ENCODE data around the gene SLF1. TPM values are rescaled to one million over a fixed set of nuclear protein-coding genes. Genes with fewer than 3 reads are reported as not detected.

Gene SLF1
- total and polyA plus RNA-seq, 3 donors from 2014 or later: 12.0 to 49.4 (median 34.9) TPM

GRCh38 chr5:94672746-94673145 lies 54.3 kb downstream of the SLF1 start:
- H3K9me3 ChIP-seq: no peaks in the 10 kb centered on the region
- no peak for TF ChIP-seq POLR2A (IDR thresholded peaks at IDR 0.05)
- TF ChIP-seq CTCF (IDR thresholded peaks at IDR 0.05): no peak
- DNase-seq: no peak
- no peaks in the 10 kb centered on the region for H3K36me3 ChIP-seq (ENCODE audit: low read depth, missing control alignments)
- H3K4me3 ChIP-seq: no peak overlapping the region
- H3K27ac ChIP-seq: no peak overlapping the region
- intact Hi-C loops (cut with DNase I; ENCODE audit: low total_unique reads): no loop called here
- no peaks in the 10 kb centered on the region for H3K4me1 ChIP-seq
- WGBS, 2 donors: 38 to 59% methylated on average over 1 of the region's 1 CpG
- H3K27me3 ChIP-seq: no peaks in the 10 kb centered on the region

GRCh38 chr5:94674490-94675382 lies 56.3 kb downstream of the SLF1 start:
- no peak for DNase-seq
- 89 to 97% methylated on average over 1 of the region's 1 CpG for WGBS, 2 donors
- no peak for TF ChIP-seq POLR2A (IDR thresholded peaks at IDR 0.05)
- no peak for TF ChIP-seq CTCF (IDR thresholded peaks at IDR 0.05)
- Histone ChIP-seq H3K27ac (no peak overlapping the region), H3K27me3 (no peaks in the 10 kb centered on the region), H3K9me3 (no peaks in the 10 kb centered on the region), H3K36me3 (ENCODE audit: low read depth, missing control alignments) (no peaks in the 10 kb centered on the region), H3K4me1 (no peaks in the 10 kb centered on the region), H3K4me3 (no peak overlapping the region)
- intact Hi-C loops (cut with DNase I; ENCODE audit: low total_unique reads): no loop called here

DNA sequence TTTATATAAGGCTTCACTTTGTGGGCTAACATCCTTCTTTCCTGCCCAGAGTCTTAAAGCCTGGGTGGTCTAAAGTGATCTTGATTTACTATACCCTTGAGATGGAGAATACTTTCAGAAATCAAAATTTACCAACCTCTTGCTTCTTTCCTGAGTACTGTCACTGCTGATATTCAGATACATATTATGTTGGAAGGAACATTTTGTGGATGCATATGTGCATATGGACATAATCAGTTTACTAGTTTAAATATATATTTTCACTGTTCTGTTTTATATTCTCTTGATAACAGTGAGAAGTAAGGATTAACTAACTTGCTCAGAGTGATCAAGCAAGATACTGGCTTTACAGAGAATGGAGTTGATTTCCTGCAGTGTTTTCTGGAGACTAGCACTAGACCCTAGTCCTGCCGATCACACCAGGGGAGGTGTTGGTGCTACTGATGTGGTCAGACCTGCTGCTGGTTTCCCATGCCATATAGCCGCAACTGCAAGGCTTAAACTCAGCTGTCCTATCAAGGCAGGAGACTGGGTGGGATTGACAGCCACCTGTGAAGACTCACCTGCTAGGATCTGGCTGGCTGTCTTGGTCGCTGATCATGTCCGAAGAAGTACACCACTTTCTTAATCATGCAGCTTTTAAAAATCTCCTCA lies 57.6 kb downstream of the SLF1 start:
- no peak for DNase-seq
- Histone ChIP-seq H3K4me3 (no peak overlapping the region), H3K9me3 (no peaks in the 10 kb centered on the region), H3K27ac (no peak overlapping the region), H3K27me3 (no peaks in the 10 kb centered on the region), H3K36me3 (ENCODE audit: low read depth, missing control alignments) (no peaks in the 10 kb centered on the region), H3K4me1 (no peaks in the 10 kb centered on the region)
- WGBS, 2 donors: 94 to 97% methylated on average over 3 to 4 of the region's 4 CpGs
- TF ChIP-seq CTCF (IDR thresholded peaks at IDR 0.05) (no peak), POLR2A (IDR thresholded peaks at IDR 0.05) (no peak)
- intact Hi-C loops (cut with DNase I; ENCODE audit: low total_unique reads): no loop called here

- intact Hi-C loops (cut with DNase I; ENCODE audit: low total_unique reads): no loop called here
- no peak overlapping the region for H3K27ac ChIP-seq
- H3K4me1 ChIP-seq: no peaks in the 10 kb centered on the region
- no peaks in the 10 kb centered on the region for H3K36me3 ChIP-seq (ENCODE audit: low read depth, missing control alignments)
- no peak for DNase-seq
- H3K4me3 ChIP-seq: no peak overlapping the region
- TF ChIP-seq CTCF (IDR thresholded peaks at IDR 0.05) (no peak), POLR2A (IDR thresholded peaks at IDR 0.05) (no peak)
- H3K27me3 ChIP-seq: no peaks in the 10 kb centered on the region
- WGBS, 2 donors: 83 to 85% methylated on average over 5 of the region's 5 CpGs
- no peaks in the 10 kb centered on the region for H3K9me3 ChIP-seq
Measured at GRCh38 chr5:94682814-94683520, 64.5 kb downstream of the SLF1 start.

Data from testis (tissue), 3 donors.